Tibial artery (tissue), 4 donors: Measurements from ENCODE around the gene OR13C3.

Source experiments
- DNase-seq, 2 donors: peaks; one replicate each; pipeline ENCODE4 v3.0.0-alpha.2; 2019
- H3K27ac ChIP-seq, 2 donors: fragments of 200-600 bp; sonication (generic) in 1 of 2; 1 replicate in 1 of 2; 2 replicates in 1 of 2; pipeline ENCODE4 v1.5.1; 2018 to 2019; ENCODE audit warnings: mild to moderate bottlenecking in 1 of 2
- H3K27me3 ChIP-seq, 2 donors: fragments of 200-600 bp; sonication (generic) in 1 of 2; one replicate each; pipeline versions ENCODE4 v1.5.1 to v1.6.0; 2016 to 2019
- H3K36me3 ChIP-seq, 3 donors: fragments of 200-600 bp; sonication (generic) in 2 of 3; one replicate each; pipeline ENCODE4 v1.5.1; 2016 to 2019; ENCODE audit warnings: mild to moderate bottlenecking in 2 of 3
- H3K4me1 ChIP-seq, 4 donors: fragments of 200-600 bp; sonication (generic) in 2 of 4; 1 replicate in 3 of 4; 2 replicates in 1 of 4; pipeline ENCODE4 v1.5.1; 2016 to 2019
- H3K4me3 ChIP-seq, 2 donors: fragments of 200-600 bp; sonication (generic) in 1 of 2; 1 replicate in 1 of 2; 2 replicates in 1 of 2; pipeline ENCODE4 v1.5.1; 2018 to 2019; ENCODE audit warnings: mild to moderate bottlenecking in 2 of 2
- H3K9me3 ChIP-seq, 3 donors: fragments of 200-600 bp; sonication (generic) in 1 of 3; one replicate each; pipeline ENCODE4 v1.5.1; 2016 to 2019
- CTCF ChIP-seq, 2 experiments: fragments of 200-600 bp in 1 of 2; fragments of 450-650 bp in 1 of 2; IDR thresholded peaks; one replicate each; pipeline ENCODE4 v1.5.1; 2017 to 2019; ENCODE audit warnings: antibody characterized with exemption in 2 of 2, mild to moderate bottlenecking in 1 of 2, moderate library complexity in 1 of 2
- intact Hi-C: fragments of 100-400 bp; cut with DNase I; formaldehyde crosslinking; loops from one replicate; pipeline ENCODE4 v1.15.0; 2023; ENCODE audit warnings: low total_unique reads

OR13C3 gene

DNA sequence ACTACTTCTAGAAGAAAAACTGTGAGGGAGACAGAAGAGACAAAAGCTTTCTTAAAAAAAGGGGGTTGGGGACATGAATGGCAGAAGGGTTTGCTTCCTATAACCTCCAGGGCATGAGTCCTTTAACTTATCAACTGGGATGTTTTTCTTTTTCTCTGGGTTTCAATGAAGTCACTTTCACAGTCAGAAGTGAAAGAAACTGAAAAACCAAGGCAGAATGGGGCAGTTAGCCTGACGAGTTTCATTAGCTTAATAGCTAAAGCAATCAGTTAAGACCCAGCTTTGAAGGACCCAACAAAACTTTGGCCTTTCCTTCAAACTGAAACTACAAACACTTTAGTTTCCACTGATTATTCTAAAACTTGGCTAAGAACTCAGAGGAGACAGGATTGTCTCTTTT is 27.7 kb upstream of the OR13C3 start:
- H3K9me3 ChIP-seq, result peaks cover 0 to 1% (median 0%) of the 10 kb centered on the region in 3 donors
- no peaks in the 10 kb centered on the region for H3K27me3 ChIP-seq
- H3K4me1 ChIP-seq, result no peaks in the 10 kb centered on the region
- no peak overlapping the region for H3K4me3 ChIP-seq
- DNase-seq, result no peak
- intact Hi-C loops, result no loop called here
- TF ChIP-seq CTCF (IDR thresholded peaks at IDR 0.05), result no peak
- no peaks in the 10 kb centered on the region for H3K36me3 ChIP-seq
- H3K27ac ChIP-seq, result no peak overlapping the region

DNA sequence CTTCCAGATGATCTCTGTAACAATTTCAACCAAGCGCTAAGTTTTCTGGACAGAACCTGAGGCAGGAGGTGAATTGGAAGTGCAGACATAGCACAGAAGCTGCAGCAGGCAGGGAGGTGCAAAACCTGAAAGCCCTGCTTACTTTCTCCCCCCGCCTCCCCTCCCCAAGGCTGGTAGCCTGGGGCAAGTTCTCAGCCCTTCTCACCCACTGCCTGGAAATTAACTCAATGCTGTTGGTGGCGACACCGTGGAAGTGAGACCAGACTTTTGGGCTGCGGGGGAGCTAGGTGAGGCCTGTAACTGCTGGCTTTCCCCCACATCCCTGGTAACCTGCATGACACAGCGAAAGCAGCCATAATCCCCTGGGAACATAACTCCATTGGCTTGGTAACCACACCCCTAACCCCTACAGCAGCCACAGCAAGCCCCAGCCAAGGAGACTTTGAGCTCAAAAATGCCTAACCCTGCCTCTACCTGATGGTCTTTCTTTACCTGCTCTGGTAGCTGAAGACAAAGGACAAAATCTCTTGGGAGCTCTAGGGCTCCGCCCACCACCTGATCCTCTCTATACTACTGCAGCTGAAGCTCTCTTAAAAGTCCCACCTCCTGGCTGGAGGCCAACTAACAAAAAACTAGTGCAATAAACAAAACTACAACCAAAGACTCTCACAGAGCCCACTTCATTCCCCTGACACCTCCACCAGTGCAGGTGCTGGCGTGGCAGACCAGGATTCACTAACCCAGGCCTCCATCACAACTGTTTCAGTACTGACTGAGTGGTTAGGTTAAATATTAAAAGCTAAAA is 20.4 kb upstream of the OR13C3 start:
- H3K27me3 ChIP-seq, result no peaks in the 10 kb centered on the region
- no peak for DNase-seq
- peaks cover 0 to 17% (median 0%) of the 10 kb centered on the region in 3 donors for H3K9me3 ChIP-seq
- H3K4me1 ChIP-seq, result no peaks in the 10 kb centered on the region
- TF ChIP-seq CTCF (IDR thresholded peaks at IDR 0.05), result no peak
- H3K4me3 ChIP-seq, result no peak overlapping the region
- no peaks in the 10 kb centered on the region for H3K36me3 ChIP-seq
- H3K27ac ChIP-seq, result no peak overlapping the region
- intact Hi-C loops, result no loop called here

- H3K36me3 ChIP-seq, result no peaks in the 10 kb centered on the region
- intact Hi-C loops, result no loop called here
- TF ChIP-seq CTCF (IDR thresholded peaks at IDR 0.05), result no peak
- H3K9me3 ChIP-seq, result peaks cover 0 to 17% (median 0%) of the 10 kb centered on the region in 3 donors
- DNase-seq, result no peak
- H3K4me1 ChIP-seq, result no peaks in the 10 kb centered on the region
- no peaks in the 10 kb centered on the region for H3K27me3 ChIP-seq
- H3K27ac ChIP-seq, result no peak overlapping the region
- H3K4me3 ChIP-seq, result no peak overlapping the region
Measured at GRCh38 chr9:104555521-104555920, 18.9 kb upstream of the OR13C3 start.

DNA sequence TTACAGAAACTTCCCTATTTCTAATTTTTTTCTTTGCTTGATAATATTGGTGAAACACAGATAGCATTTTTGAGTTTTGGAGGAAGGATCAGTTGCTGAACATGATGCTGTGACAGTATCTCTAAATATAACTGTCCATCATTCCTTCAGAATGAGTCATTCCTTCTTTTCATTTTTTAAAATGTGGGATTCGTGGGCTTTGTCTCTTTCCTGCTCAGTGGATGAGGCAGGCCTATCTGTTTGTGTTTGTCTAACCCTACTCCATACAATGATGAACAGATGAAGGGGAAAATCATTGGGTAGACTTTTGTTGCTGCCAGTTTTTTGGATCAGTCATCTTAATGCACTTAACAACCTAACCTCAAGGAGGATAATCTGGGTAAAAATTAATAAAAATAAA is 16.6 kb upstream of the OR13C3 start:
- intact Hi-C loops, result no loop called here
- H3K9me3 ChIP-seq, result peaks cover 0 to 5% (median 0%) of the 10 kb centered on the region in 3 donors
- H3K27ac ChIP-seq, result no peak overlapping the region
- no peak overlapping the region for H3K4me3 ChIP-seq
- H3K27me3 ChIP-seq, result no peaks in the 10 kb centered on the region
- no peaks in the 10 kb centered on the region for H3K36me3 ChIP-seq
- no peak for TF ChIP-seq CTCF (IDR thresholded peaks at IDR 0.05)
- no peaks in the 10 kb centered on the region for H3K4me1 ChIP-seq
- no peak for DNase-seq

DNA sequence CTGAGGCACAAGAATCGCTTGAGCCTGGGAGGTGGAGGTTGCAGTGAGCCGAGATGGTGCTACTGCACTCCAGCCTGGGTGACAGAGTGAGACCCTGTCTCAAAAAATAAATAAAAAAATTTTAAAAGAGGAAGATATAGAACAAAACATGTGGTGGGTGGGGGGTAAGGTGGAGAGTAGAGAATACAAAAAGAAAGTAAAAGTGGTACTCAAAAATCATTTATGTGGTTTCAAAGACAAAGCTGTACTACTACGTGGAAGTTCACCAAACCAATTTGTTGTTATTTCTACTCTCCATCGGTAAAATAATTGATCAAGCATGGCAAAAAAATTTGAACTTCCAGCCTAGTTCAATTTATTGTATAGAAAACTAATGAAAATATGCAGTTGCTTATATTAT is 8.0 kb upstream of the OR13C3 start:
- Histone ChIP-seq H3K4me1 (no peaks in the 10 kb centered on the region), H3K36me3 (no peaks in the 10 kb centered on the region), H3K27ac (no peak overlapping the region), H3K9me3 (no peaks in the 10 kb centered on the region), H3K4me3 (no peak overlapping the region), H3K27me3 (no peaks in the 10 kb centered on the region)
- no peak for DNase-seq
- intact Hi-C loops, result no loop called here
- no peak for TF ChIP-seq CTCF (IDR thresholded peaks at IDR 0.05)
